AG04449 (cell line): Measurements from ENCODE around the gene SLC20A1.

Source experiments
- CTCF ChIA-PET: fragments of 350-600 bp; formaldehyde crosslinking; extraction: SDS; loops from one replicate; lab custom pipeline; 2021; ENCODE audit warnings: antibody characterized with exemption; lab: Yijun Ruan, JAX
- POLR2A ChIA-PET: fragments of 400-600, 350-600 bp; formaldehyde crosslinking; extraction: SDS; loops from one replicate; lab custom pipeline; 2020; ENCODE audit warnings: antibody characterized with exemption, inconsistent platforms; lab: Yijun Ruan, JAX
- DNase-seq: peaks from one replicate; pipeline ENCODE4 v3.0.0-alpha.2; 2010; ENCODE audit warnings: low read depth, low spot score
- H3K4me3 ChIP-seq: 2 replicates; pipeline ENCODE4 v1.5.1; 2011; ENCODE audit warnings: low read depth, mild to moderate bottlenecking, control low read depth, low read length
- CTCF ChIP-seq: IDR thresholded peaks from one replicate; pipeline ENCODE4 v1.5.1; 2011; ENCODE audit warnings: mild to moderate bottlenecking, moderate library complexity, low read length, control low read depth, inconsistent platforms; ENCODE audit not compliant: insufficient read depth; ENCODE audit errors: missing control alignments

Gene SLC20A1

GRCh38 chr2:112680666-112681101 lies 34.9 kb downstream of the SLC20A1 start:
- CTCF ChIA-PET, result interaction anchor here (1.1 kb wide), 1 partner anchor 12 kb away, joined by 4 read pairs; no protein-coding TSS in a partner anchor
- POLR2A ChIA-PET, result no interaction called here
- TF ChIP-seq CTCF, result no peak
- no peak overlapping the region for H3K4me3 ChIP-seq
- DNase-seq, result no peak

GRCh38 chr2:112682101-112682500 lies 36.4 kb downstream of the SLC20A1 start:
- CTCF ChIA-PET, result interaction anchor here (1.2 to 1.5 kb wide), 3 partner anchors 9 to 45 kb away, joined by 4 to 6 read pairs (median 5); no protein-coding TSS in a partner anchor
- POLR2A ChIA-PET, result no interaction called here
- no peak overlapping the region for H3K4me3 ChIP-seq
- no peak for DNase-seq
- no peak for TF ChIP-seq CTCF

- no peak overlapping the region for H3K4me3 ChIP-seq
- TF ChIP-seq CTCF, result no peak
- DNase-seq, result no peak
- ChIA-PET CTCF (interaction anchor here (0.9 to 1.5 kb wide), 5 partner anchors 11 to 84 kb away, joined by 3 to 5 read pairs (median 4); no protein-coding TSS in a partner anchor), POLR2A (no interaction called here)
These were observed 38.0 kb downstream of the SLC20A1 start for GRCh38 chr2:112683550-112684414.

GRCh38 chr2:112684415-112684775 lies 38.7 kb downstream of the SLC20A1 start:
- H3K4me3 ChIP-seq, result no peak overlapping the region
- TF ChIP-seq CTCF, result no peak
- ChIA-PET POLR2A (no interaction called here), CTCF (interaction anchor here (0.9 to 1.6 kb wide), 9 partner anchors 12 to 84 kb away, joined by 3 to 10 read pairs (median 3); no protein-coding TSS in a partner anchor)
- DNase-seq, result no peak

- H3K4me3 ChIP-seq, result no peak overlapping the region
- ChIA-PET CTCF (interaction anchor here (0.9 to 3.9 kb wide), 12 partner anchors 15 to 86 kb away, joined by 3 to 24 read pairs (median 4); partner anchors contain the start of gene SLC20A1), POLR2A (no interaction called here)
- no peak for DNase-seq
- TF ChIP-seq CTCF, result no peak
These were observed 39.6 kb downstream of the SLC20A1 start for GRCh38 chr2:112685271-112685884.
